Central memory CD8-positive, alpha-beta T cell (primary cell): ENCODE data around the gene AHCY.
"Not testable (repeated sequence)": the region's sequence is repeated elsewhere in the genome, so short reads cannot be mapped to it uniquely, and the experiment has no call there.

Experiments used
- ATAC-seq: fragments of 150-1000 bp; cut with Tn5 transposase; replicated peaks from 2 replicates; pipeline ENCODE4 v1.10.0; 2022; ENCODE audit warnings: mild to moderate bottlenecking, moderate FRiP score, moderate number of reproducible peaks; ENCODE audit not compliant: poor library complexity, severe bottlenecking; ENCODE audit errors: extremely low read depth
- DNase-seq, 2 donors: peaks; one replicate each; pipeline ENCODE4 v3.0.0; 2021; ENCODE audit warnings: low spot score in 2 of 2
- H3K27ac Mint-ChIP-seq: one replicate; pipeline ENCODE4 v1.8.0; 2022; ENCODE audit warnings: low read depth, mild to moderate bottlenecking, moderate library complexity, mixed read lengths
- H3K27me3 Mint-ChIP-seq: one replicate; pipeline ENCODE4 v1.8.0; 2022; ENCODE audit warnings: mixed read lengths
- H3K36me3 Mint-ChIP-seq: one replicate; pipeline ENCODE4 v1.8.0; 2022; ENCODE audit warnings: mild to moderate bottlenecking, moderate library complexity, mixed read lengths; ENCODE audit not compliant: insufficient read depth
- H3K4me1 Mint-ChIP-seq: one replicate; pipeline ENCODE4 v1.8.0; 2022; ENCODE audit warnings: mixed read lengths
- H3K4me3 Mint-ChIP-seq: one replicate; pipeline ENCODE4 v1.8.0; 2022; ENCODE audit warnings: mild to moderate bottlenecking, moderate library complexity, mixed read lengths
- H3K9me3 Mint-ChIP-seq: one replicate; pipeline ENCODE4 v1.8.0; 2022; ENCODE audit warnings: mixed read lengths

The AHCY gene

GRCh38 chr20:34300256-34300806 is 2.8 kb downstream of the AHCY start:
- no peak overlapping the region for H3K4me3 Mint-ChIP-seq
- H3K27ac Mint-ChIP-seq: no peak overlapping the region

DNA sequence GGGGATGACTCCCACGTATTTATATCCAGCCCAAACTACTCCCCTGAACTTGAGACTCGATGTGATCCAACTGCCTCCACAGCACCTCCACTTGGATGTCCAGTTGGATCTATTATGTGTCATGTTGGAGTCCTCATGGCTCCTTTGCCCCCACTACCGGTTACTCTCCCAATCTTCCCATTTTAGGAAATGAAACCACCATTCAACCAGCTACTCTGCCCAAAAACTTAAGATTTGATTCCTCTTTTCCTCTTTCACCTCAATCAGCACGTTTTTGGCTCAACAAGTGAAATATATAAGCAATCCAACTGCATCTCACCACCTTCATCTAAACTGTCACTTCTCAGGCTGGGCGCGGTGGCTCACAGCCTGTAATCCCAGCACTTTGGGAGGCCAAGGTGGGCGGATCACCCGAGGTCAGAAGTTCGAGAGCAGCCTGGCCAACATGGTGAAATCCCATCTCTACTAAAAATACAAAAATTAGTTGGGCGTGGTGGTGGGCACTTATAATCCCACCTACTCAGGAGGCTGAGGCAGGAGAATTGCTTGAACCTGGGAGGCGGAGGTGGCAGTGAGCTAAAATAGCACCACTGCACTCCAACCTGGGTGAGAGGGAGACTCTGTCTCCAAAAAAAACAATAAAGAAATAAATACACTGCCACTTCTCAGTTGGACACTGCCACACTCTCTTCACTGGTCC is 3.4 kb downstream of the AHCY start:
- no peaks in the 10 kb centered on the region for H3K9me3 Mint-ChIP-seq
- no peak for ATAC-seq
- no peak overlapping the region for H3K4me3 Mint-ChIP-seq
- H3K27me3 Mint-ChIP-seq: no peaks in the 10 kb centered on the region
- peaks cover 5% of the 10 kb centered on the region for H3K4me1 Mint-ChIP-seq
- peaks cover 3% of the 10 kb centered on the region for H3K36me3 Mint-ChIP-seq
- DNase-seq: no peak
- H3K27ac Mint-ChIP-seq: no peak overlapping the region

More at GRCh38 chr20:34300256-34300806, 2.8 kb downstream of the AHCY start:
- H3K27me3 Mint-ChIP-seq: no peaks in the 10 kb centered on the region
- ATAC-seq (no peak), DNase-seq (no peak)
- peaks cover 5% of the 10 kb centered on the region for H3K4me1 Mint-ChIP-seq
- H3K36me3 Mint-ChIP-seq: peaks cover 3% of the 10 kb centered on the region
- no peaks in the 10 kb centered on the region for H3K9me3 Mint-ChIP-seq

GRCh38 chr20:34298294-34298784 is 4.8 kb downstream of the AHCY start:
- not testable (repeated sequence) for H3K27ac Mint-ChIP-seq, H3K4me1 Mint-ChIP-seq, H3K9me3 Mint-ChIP-seq, H3K27me3 Mint-ChIP-seq, DNase-seq, ATAC-seq, H3K4me3 Mint-ChIP-seq, H3K36me3 Mint-ChIP-seq

- DNase-seq (no peak), ATAC-seq (no peak)
- H3K27me3 Mint-ChIP-seq: no peaks in the 10 kb centered on the region
- H3K4me1 Mint-ChIP-seq: no peaks in the 10 kb centered on the region
- H3K27ac Mint-ChIP-seq: no peak overlapping the region
- H3K4me3 Mint-ChIP-seq: no peak overlapping the region
- H3K36me3 Mint-ChIP-seq: no peaks in the 10 kb centered on the region
- no peaks in the 10 kb centered on the region for H3K9me3 Mint-ChIP-seq
These were observed 6.7 kb downstream of the AHCY start for GRCh38 chr20:34296468-34296867.

- H3K4me1 Mint-ChIP-seq: no peaks in the 10 kb centered on the region
- DNase-seq (no peak), ATAC-seq (no peak)
- H3K4me3 Mint-ChIP-seq: no peak overlapping the region
- no peak overlapping the region for H3K27ac Mint-ChIP-seq
- no peaks in the 10 kb centered on the region for H3K9me3 Mint-ChIP-seq
- peaks cover 4% of the 10 kb centered on the region for H3K36me3 Mint-ChIP-seq
- H3K27me3 Mint-ChIP-seq: no peaks in the 10 kb centered on the region
These were observed 7.9 kb downstream of the AHCY start for GRCh38 chr20:34295284-34295683.

DNA sequence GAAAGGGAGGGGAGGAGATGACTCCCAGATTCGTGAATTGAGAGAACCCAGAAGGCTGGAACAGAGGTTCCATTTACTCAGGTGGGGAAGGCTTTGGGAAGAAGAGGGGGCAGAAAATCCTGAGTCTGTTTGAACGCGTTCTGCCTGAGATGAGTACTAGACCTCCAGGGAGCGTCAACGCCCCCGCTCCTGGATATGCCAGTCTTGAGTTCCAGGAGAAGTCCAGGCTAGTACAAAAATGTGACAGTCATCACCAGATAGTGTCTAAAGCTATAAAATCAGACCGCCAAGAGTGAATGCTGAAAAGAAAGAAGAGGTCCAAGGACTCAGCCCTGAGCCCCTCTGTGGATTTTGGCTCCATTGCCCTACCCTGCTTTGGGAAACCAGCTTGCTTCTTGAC is 8.6 kb downstream of the AHCY start:
- peaks cover 5% of the 10 kb centered on the region for H3K36me3 Mint-ChIP-seq
- H3K4me1 Mint-ChIP-seq: no peaks in the 10 kb centered on the region
- H3K27me3 Mint-ChIP-seq: no peaks in the 10 kb centered on the region
- H3K4me3 Mint-ChIP-seq: no peak overlapping the region
- H3K27ac Mint-ChIP-seq: no peak overlapping the region
- no peak for ATAC-seq
- H3K9me3 Mint-ChIP-seq: no peaks in the 10 kb centered on the region
- DNase-seq: no peak

GRCh38 chr20:34293589-34293988 is 9.6 kb downstream of the AHCY start:
- H3K27ac Mint-ChIP-seq: no peak overlapping the region
- peaks cover 5% of the 10 kb centered on the region for H3K36me3 Mint-ChIP-seq
- H3K9me3 Mint-ChIP-seq: no peaks in the 10 kb centered on the region
- no peak overlapping the region for H3K4me3 Mint-ChIP-seq
- ATAC-seq (no peak), DNase-seq (no peak)
- H3K4me1 Mint-ChIP-seq: no peaks in the 10 kb centered on the region
- H3K27me3 Mint-ChIP-seq: no peaks in the 10 kb centered on the region

GRCh38 chr20:34293119-34293518 is 10.0 kb downstream of the AHCY start:
- H3K4me1 Mint-ChIP-seq: no peaks in the 10 kb centered on the region
- H3K27me3 Mint-ChIP-seq: no peaks in the 10 kb centered on the region
- H3K4me3 Mint-ChIP-seq: no peak overlapping the region
- no peak for ATAC-seq
- H3K9me3 Mint-ChIP-seq: no peaks in the 10 kb centered on the region
- H3K27ac Mint-ChIP-seq: no peak overlapping the region
- no peak for DNase-seq
- H3K36me3 Mint-ChIP-seq: peaks cover 5% of the 10 kb centered on the region

GRCh38 chr20:34292496-34292895 is 10.7 kb downstream of the AHCY start:
- Mint-ChIP-seq H3K4me3 (no peak overlapping the region), H3K4me1 (no peaks in the 10 kb centered on the region), H3K27me3 (no peaks in the 10 kb centered on the region), H3K36me3 (peaks cover 6% of the 10 kb centered on the region), H3K9me3 (no peaks in the 10 kb centered on the region), H3K27ac (no peak overlapping the region)
- no peak for ATAC-seq
- no peak for DNase-seq

DNA sequence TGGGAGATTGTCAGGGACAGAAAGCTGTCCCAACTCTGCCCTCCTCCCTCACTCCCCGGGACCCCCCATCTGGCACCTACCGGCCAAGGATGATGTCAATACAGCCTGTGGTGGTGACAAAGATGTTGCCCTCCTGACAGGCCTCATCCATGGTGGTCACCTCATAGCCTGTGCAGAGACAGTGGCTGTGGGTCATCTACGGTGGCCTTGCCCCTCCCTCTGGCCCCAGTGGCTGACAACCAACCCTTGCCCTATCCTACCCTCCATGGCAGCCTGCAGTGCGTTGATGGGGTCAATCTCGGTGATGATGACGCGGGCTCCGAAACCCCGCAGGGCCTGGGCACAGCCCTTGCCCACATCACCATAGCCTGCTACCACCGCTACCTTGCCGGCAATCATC is 12.7 kb downstream of the AHCY start:
- Mint-ChIP-seq H3K27me3 (no peaks in the 10 kb centered on the region), H3K4me3 (no peak overlapping the region), H3K27ac (no peak overlapping the region), H3K36me3 (peaks cover 6% of the 10 kb centered on the region), H3K9me3 (no peaks in the 10 kb centered on the region), H3K4me1 (no peaks in the 10 kb centered on the region)
- DNase-seq: no peak
- no peak for ATAC-seq

- H3K36me3 Mint-ChIP-seq, H3K9me3 Mint-ChIP-seq, H3K4me3 Mint-ChIP-seq, ATAC-seq, H3K4me1 Mint-ChIP-seq, H3K27ac Mint-ChIP-seq, DNase-seq, H3K27me3 Mint-ChIP-seq: not testable (repeated sequence)
These were observed 15.7 kb downstream of the AHCY start for GRCh38 chr20:34287500-34287899.

GRCh38 chr20:34285450-34285849 is 17.7 kb downstream of the AHCY start:
- H3K9me3 Mint-ChIP-seq: no peaks in the 10 kb centered on the region
- peaks cover 9% of the 10 kb centered on the region for H3K36me3 Mint-ChIP-seq
- no peaks in the 10 kb centered on the region for H3K4me1 Mint-ChIP-seq
- no peak overlapping the region for H3K4me3 Mint-ChIP-seq
- DNase-seq (no peak), ATAC-seq (no peak)
- H3K27me3 Mint-ChIP-seq: no peaks in the 10 kb centered on the region
- H3K27ac Mint-ChIP-seq: no peak overlapping the region

DNA sequence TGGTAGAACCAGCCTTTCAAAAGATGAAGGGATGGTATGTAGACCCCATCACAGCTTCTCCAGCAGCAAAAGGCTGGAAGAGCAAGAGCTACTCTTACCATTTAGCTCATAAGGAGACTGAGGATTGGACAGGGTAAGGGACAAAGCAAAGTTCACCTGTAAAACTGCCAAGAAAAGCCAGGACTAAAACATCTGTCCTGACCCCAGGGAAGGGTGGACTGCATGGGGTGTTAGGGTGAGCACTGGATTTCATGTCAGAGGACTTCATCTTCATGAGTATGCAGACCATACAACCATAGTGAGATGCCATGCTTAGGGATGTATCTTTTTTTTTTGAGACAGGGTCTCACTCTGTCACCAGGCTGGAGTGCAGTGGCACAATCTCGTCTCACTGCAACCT is 19.3 kb downstream of the AHCY start:
- Mint-ChIP-seq H3K9me3 (no peaks in the 10 kb centered on the region), H3K4me1 (no peaks in the 10 kb centered on the region), H3K27ac (no peak overlapping the region), H3K4me3 (no peak overlapping the region), H3K36me3 (peaks cover 9% of the 10 kb centered on the region), H3K27me3 (no peaks in the 10 kb centered on the region)
- ATAC-seq (no peak), DNase-seq (no peak)
